ENCODE measurements around the gene CNTN3. TPM values are rescaled to one million over a fixed set of nuclear protein-coding genes. Genes with fewer than 3 reads are reported as not detected.
A peak's percentile ranks its signal among the peaks of the same experiment; 100 is the strongest.

The CNTN3 gene
- total RNA-seq, 1 donor from 2014 or later, result 3.7 TPM

- peak; percentile 16 for ATAC-seq
- DNase-seq (ENCODE audit: low spot score), result no peak
- intact Hi-C loops (cut with DNase I), result no loop called here
These were observed 845 bp downstream of the CNTN3 start for GRCh38 chr3:74613521-74614106.

GRCh38 chr3:74613060-74613459 lies 1.4 kb downstream of the CNTN3 start:
- DNase-seq (ENCODE audit: low spot score) (no peak), ATAC-seq (no peak)
- intact Hi-C loops (cut with DNase I), result no loop called here

- intact Hi-C loops (cut with DNase I), result no loop called here
- ATAC-seq, result no peak
- DNase-seq (ENCODE audit: low spot score), result no peak
These were observed 3.3 kb downstream of the CNTN3 start for GRCh38 chr3:74611206-74611605.

- DNase-seq (ENCODE audit: low spot score) (no peak), ATAC-seq (no peak)
- intact Hi-C loops (cut with DNase I), result no loop called here
These were observed 6.7 kb downstream of the CNTN3 start for GRCh38 chr3:74607803-74608202.

- ATAC-seq, result no peak
- intact Hi-C loops (cut with DNase I), result no loop called here
These were observed 7.5 kb downstream of the CNTN3 start for GRCh38 chr3:74606996-74607395.

GRCh38 chr3:74605437-74605836 lies 9.0 kb downstream of the CNTN3 start:
- intact Hi-C loops (cut with DNase I), result no loop called here
- DNase-seq (ENCODE audit: low spot score) (no peak), ATAC-seq (no peak)

More at GRCh38 chr3:74606996-74607395, 7.5 kb downstream of the CNTN3 start:
- no peak for DNase-seq (ENCODE audit: low spot score)

GRCh38 chr3:74603292-74603691 lies 11.2 kb downstream of the CNTN3 start:
- intact Hi-C loops (cut with DNase I), result no loop called here
- no peak for ATAC-seq
- no peak for DNase-seq (ENCODE audit: low spot score)

- intact Hi-C loops (cut with DNase I), result no loop called here
- ATAC-seq, result no peak
These were observed 12.0 kb downstream of the CNTN3 start for GRCh38 chr3:74602471-74602870.

GRCh38 chr3:74601793-74602192 lies 12.7 kb downstream of the CNTN3 start:
- intact Hi-C loops (cut with DNase I), result no loop called here
- ATAC-seq (no peak), DNase-seq (ENCODE audit: low spot score) (no peak)

More at GRCh38 chr3:74602471-74602870, 12.0 kb downstream of the CNTN3 start:
- no peak for DNase-seq (ENCODE audit: low spot score)

- intact Hi-C loops (cut with DNase I), result no loop called here
- no peak for ATAC-seq
These were observed 14.9 kb downstream of the CNTN3 start for GRCh38 chr3:74599564-74599963.

GRCh38 chr3:74593152-74593551 lies 21.3 kb downstream of the CNTN3 start:
- intact Hi-C loops (cut with DNase I), result no loop called here
- no peak for DNase-seq (ENCODE audit: low spot score)
- no peak for ATAC-seq

More at GRCh38 chr3:74599564-74599963, 14.9 kb downstream of the CNTN3 start:
- no peak for DNase-seq (ENCODE audit: low spot score)

- intact Hi-C loops (cut with DNase I), result no loop called here
- ATAC-seq (no peak), DNase-seq (ENCODE audit: low spot score) (no peak)
These were observed 22.1 kb downstream of the CNTN3 start for GRCh38 chr3:74592359-74592758.

GRCh38 chr3:74591946-74592345 lies 22.5 kb downstream of the CNTN3 start:
- ATAC-seq (no peak), DNase-seq (ENCODE audit: low spot score) (no peak)
- intact Hi-C loops (cut with DNase I), result no loop called here

GRCh38 chr3:74591342-74591741 lies 23.1 kb downstream of the CNTN3 start:
- DNase-seq (ENCODE audit: low spot score), result no peak
- no peak for ATAC-seq
- intact Hi-C loops (cut with DNase I), result no loop called here

- intact Hi-C loops (cut with DNase I), result no loop called here
- ATAC-seq (no peak), DNase-seq (ENCODE audit: low spot score) (no peak)
These were observed 23.7 kb downstream of the CNTN3 start for GRCh38 chr3:74590620-74591262.

GRCh38 chr3:74584782-74585181 lies 29.7 kb downstream of the CNTN3 start:
- DNase-seq (ENCODE audit: low spot score) (no peak), ATAC-seq (no peak)
- intact Hi-C loops (cut with DNase I), result no loop called here

GRCh38 chr3:74582982-74583381 lies 31.5 kb downstream of the CNTN3 start:
- intact Hi-C loops (cut with DNase I), result no loop called here
- DNase-seq (ENCODE audit: low spot score), result no peak
- no peak for ATAC-seq

- intact Hi-C loops (cut with DNase I), result no loop called here
- no peak for ATAC-seq
- DNase-seq (ENCODE audit: low spot score), result no peak
These were observed 38.6 kb downstream of the CNTN3 start for GRCh38 chr3:74575857-74576256.

GRCh38 chr3:74571118-74571517 lies 43.3 kb downstream of the CNTN3 start:
- no peak for ATAC-seq
- intact Hi-C loops (cut with DNase I), result no loop called here
- no peak for DNase-seq (ENCODE audit: low spot score)

Measured in sciatic nerve (tissue), 2 donors.